RCC 7860 (cell line): ENCODE results near the gene ROS1.
"Not testable (repeated sequence)": the region's sequence is repeated elsewhere in the genome, so short reads cannot be mapped to it uniquely, and the experiment has no call there.

Experiments
- DNase-seq: peaks from one replicate; pipeline ENCODE4 v3.0.0-alpha.2; 2015; ENCODE audit warnings: low spot score
- FAIRE-seq: peaks from 2 replicates; lab custom pipeline; 2012; peaks lifted over from hg19 to GRCh38; lab: Jason Lieb, UNC

ROS1 gene

DNA sequence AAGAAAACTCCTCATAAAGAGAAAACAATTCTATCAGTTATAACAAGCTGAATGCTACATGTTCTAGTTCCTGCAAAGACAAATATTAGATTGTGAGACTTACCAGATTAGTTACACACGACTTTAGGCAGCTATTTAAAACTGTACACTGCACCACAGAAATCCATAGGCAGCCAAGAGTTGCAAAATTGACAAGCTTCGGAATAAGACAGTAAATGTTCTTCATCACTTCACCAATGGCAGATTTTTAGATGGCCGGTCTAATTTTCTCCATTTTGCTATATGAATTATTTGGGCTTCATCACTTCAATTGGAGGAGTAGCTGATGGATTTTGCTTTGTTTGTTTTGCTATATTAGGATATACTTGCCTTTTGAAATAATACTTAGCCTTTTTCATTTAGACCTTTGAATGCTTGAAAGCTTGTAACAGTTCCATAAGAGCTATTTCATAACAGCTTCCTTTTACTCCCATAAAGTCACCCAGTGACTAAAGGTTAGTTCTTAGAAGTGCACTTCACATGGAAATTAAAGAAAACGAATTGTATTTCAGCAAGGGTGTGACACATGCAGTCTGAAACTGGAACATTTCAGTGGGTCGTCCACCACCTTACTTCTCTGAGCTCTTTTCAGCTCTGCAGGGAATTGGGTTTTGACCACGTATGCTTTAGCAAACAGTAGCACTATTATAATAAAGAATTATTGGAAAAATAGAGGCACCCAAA is at the start of gene ROS1:
Gene ROS1 (minus strand): TSS at position 512 of the 723 bp plus-strand sequence. CDS start 286 bp downstream, at position 226.
- DNase-seq (no peak), FAIRE-seq (no peak)

DNA sequence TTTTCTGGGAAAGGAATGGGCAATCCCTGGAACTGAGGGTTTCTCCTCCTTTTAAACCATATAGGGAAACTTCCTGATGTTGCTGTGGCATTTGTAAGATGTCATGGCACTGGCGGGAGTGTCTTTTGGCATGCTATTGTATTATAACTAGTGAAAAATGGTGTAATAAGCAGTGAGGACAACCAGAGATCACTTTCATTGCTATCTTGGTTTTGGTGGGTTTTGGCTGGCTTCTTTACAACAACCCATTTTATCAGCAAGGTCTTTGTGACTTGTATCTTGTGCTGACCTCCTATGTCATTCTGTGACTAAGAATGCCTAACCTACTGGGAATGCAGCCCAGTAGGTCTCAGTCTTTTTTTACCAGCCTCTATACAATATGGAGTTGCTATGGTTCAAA is 47.7 kb upstream of the ROS1 start:
- no peak for FAIRE-seq
- no peak for DNase-seq

DNA sequence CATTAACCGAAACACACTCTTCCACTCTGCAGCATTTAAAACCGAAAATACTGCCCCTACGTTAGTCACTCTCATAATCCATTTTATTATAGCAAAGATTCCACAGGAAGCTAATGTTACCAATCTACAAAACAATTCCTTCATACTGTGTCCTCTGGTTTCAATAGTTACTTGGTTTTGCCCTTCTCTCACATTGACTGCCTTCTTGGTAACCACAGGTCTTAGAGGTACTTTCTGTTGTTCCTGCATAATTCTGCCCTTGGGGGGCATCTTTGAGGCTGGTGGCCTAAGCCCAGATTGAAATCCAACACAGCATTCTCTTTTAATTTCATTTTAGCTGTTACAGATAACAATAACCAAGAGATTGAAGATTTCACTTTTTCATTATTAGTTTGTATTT is 46.9 kb upstream of the ROS1 start:
- DNase-seq (no peak), FAIRE-seq (no peak)

DNA sequence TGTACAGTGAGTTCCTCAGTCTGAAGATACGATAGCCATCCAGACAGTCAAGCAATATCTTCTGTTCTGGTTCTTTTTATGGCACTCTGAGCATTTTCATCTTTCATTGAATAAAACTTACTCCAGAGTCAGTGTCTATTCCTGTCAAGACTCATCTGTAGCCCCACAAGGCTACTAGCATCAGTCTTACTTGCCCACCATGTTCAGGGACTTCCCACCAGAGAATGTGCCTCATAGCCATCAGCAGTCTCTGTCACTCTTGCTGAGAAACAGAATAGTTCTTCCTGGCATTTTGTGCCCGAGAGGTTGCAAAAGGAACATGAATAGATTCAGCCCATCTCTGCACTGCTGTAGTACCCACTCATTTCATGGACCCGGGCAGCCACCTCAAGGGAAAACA is 44.0 kb upstream of the ROS1 start:
- FAIRE-seq (no peak), DNase-seq (no peak)

DNA sequence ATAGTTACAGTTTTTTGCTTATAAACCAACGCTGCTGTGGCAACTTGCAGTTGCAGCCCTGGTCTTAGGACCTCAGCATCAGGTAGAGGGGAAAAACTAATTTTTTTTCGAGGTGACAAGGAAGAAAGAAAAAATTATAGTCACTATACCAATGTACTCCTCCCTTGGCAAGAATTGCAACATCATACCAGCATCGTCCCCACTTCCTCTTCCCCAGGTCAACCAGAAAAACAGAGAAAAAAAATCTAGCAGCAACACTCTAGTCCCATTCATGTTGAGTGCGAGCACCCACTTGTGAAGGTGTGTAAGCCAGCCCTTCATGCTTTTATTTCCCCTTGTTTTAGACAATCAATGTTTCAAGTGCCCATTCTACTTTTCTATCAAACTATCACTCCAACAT is 43.6 kb upstream of the ROS1 start:
- DNase-seq = no peak
- no peak for FAIRE-seq

DNA sequence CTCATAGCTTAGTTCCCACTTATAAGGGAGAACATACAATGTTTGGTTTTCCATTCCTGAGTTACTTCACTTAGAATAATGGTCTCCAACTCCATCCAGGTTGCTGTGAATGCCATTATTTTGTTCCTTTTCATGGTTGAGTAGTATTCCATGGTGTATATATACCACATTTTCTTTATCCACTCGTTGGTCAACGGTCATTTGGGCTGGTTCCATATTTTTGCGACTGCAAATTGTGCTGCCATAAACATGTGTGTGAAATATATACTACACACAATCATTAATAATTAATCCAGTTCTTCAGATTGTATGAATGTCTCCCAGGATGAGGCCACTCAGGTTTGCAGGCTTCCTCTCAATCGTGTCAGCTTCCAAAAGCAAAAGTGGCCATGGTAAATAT is 42.8 kb upstream of the ROS1 start:
- not testable (repeated sequence) for DNase-seq, FAIRE-seq

DNA sequence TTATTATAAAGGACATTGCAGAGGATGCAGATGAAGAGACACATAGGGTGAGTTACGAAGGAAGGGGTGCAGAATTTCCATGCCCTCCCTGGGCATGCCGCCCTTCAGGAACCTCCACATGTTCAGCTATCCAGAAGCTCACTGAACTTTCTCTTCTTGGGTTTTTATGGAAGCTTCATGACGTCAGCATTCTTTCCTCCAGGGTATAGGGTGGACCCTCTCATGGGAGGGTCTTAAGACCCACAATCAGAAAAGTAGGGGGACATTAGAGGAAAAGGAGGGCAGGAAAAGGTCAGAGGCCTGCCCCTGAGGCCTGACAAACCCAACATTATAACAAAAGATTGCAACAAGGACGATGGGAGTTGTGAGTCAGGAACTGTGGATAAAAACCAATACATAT is 42.1 kb upstream of the ROS1 start:
- FAIRE-seq = no peak
- no peak for DNase-seq

DNA sequence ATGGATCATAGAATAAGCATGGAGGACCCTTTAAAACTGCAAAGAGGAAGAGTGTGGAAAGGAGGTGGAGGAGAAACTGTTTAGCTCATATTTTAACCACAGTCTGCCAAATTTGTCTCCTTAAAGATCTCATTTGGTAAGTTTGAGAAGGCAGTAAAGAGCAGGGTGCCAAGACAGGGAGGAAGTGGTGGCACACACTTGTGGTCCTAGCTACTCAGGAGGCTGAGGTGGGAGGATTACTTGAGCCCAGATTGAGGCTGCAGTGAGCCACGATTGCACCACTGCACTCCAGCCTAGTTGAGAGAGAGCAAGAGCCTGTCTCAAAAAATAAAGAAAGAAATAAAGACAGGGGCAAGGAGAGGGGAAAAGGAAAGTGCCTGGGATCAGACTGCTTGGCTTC is 39.9 kb upstream of the ROS1 start:
- FAIRE-seq (no peak), DNase-seq (no peak)

DNA sequence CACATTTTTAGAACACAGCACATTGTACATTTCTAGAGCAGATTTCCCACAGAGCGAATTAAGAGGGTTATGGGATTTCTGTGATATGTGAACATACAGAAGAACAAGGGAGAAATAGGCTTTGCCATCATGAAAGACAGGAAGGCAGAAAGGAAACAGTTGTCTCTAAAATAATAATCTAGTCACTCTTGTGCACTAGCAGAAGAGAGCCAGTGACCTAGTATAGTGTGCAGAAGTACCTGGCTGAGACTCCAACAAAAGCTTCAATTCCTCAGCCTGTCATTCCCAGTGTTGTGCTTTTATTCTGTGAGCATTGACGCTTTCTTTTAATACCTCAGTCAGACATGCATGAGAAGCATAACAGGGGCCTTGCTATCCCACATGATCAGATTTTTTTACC is 39.0 kb upstream of the ROS1 start:
- FAIRE-seq (no peak), DNase-seq (no peak)

DNA sequence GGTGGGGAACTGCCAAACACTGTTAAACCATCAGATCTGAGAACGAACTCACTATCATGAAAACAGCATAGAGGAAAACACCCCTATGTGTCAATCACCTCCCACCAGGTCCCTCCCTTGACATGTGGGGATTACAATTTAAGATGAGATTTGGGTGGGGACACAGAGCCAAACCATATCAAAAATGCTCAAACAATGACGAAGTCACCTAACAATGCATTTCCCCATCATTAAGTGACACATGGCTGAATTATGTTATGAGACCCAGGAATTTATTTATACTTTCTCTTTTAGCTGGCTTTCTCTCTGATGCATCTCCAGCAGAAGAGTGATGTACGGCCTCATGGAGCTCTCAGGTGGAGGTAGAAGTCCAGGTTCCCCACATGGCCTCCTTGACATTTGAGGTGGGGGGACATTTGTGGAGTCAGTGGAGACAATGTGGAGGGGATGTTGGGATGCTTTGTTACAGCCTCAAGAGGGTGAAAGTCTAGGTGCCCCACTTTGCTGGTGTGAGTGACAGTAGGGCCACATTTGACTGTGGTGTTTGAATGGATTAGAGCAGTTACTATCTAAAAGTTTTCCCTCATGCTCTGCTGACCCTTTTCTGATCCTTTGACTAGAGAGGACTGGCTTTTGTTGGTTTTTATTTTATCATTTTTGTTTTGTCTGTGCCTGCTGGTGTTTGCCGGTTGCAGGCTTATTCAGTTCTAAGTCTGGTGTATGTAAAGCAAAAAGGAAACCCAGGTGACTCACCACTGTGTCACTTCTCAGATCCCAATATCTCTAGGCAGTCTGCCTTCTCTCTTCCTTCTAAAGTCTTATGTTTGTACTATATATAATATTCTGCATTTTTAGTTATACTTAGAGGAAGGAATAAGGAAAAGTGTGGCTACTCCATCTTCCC is 38.3 kb upstream of the ROS1 start:
- peak; percentile 81 for FAIRE-seq
- peak; percentile 85 for DNase-seq

DNA sequence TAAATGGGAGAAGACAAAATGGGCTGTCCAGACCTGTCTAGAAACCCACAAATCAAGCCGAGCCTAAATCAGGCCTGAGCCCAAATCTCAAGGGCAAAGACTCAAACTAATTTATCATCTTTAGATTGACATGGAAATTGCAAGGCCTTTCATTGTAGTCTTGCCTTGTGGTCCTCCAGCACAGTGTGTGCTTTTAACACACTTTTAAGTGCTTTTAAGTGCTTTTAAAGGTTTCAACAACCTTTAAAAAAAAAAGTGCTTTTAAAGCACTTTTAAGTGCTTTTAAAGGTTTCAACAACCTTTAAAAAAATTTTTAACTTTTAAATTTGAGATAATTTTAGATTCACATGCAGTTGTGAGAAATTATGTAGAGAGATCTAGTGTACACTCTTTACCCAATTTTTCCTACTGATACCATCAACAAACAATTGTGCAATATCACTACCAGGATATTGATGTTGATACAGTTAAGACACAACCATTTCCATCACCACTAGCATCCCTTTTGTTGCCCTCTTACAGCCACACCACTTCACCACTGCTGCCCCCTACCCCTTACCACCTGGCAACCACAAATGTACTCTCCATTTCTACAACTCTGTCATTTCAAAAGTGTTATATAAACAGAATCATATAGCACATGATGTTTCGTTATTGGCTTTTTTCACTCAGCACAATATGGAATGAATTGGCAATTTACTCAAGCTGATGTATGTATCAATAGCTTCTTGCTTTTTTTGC is 33.6 kb upstream of the ROS1 start:
- DNase-seq = no peak
- no peak for FAIRE-seq

DNA sequence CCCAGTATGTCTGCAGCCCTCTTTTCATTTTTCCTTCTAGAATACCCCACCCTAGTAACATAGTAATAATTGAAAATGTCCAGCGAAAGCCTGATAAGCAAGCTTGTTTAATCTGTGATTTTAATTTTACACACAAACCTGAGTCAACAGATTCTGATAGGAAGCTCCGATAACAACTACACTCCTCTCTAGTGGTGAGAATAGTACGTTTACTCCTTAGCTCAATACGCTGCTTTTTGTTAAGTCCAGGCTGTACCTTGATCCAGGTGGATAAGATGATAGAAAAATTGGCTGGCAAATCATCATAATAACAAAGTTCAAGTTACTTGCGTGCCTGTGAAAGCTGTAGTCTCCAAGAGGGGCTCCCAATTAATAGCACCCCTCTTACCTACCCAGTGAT is 31.3 kb upstream of the ROS1 start:
- DNase-seq (no peak), FAIRE-seq (no peak)

DNA sequence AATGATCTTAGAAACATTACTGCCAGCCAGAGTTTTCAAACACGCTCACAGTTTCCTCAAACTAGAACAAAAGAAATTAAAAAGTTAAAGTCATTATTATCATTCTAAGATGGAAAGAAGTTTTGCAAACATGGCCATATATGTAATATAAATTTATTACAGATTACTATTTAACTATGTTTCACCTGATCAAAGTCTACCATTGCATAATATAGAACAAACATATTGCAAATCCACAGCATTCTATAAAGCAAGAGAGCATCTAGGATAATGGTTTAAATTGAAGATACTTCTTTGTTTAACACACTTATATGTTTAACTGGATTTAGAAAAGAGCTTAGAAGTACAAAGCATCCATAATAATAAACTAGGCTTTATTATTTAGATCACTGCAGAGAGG is 30.5 kb upstream of the ROS1 start:
- DNase-seq = no peak
- no peak for FAIRE-seq

DNA sequence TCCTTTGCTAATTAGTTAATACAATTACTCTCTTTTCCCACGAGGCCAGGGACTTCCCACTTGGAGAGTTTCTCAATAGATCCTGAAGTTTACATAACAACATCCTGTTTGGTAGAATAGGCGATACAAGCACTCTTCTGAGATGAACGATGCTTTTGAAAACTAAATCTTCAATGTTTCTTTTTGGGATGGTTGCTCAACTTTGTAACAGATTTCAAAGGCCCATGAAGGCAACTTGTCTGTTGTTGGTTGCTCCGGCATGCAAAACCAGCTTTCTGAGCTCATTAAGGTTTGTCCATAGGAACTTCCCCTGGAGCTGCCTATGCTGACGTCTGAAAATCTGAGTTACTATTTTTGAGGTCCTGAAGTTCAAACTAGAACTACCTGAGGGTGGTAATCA is 25.9 kb upstream of the ROS1 start:
- FAIRE-seq (no peak), DNase-seq (no peak)

DNA sequence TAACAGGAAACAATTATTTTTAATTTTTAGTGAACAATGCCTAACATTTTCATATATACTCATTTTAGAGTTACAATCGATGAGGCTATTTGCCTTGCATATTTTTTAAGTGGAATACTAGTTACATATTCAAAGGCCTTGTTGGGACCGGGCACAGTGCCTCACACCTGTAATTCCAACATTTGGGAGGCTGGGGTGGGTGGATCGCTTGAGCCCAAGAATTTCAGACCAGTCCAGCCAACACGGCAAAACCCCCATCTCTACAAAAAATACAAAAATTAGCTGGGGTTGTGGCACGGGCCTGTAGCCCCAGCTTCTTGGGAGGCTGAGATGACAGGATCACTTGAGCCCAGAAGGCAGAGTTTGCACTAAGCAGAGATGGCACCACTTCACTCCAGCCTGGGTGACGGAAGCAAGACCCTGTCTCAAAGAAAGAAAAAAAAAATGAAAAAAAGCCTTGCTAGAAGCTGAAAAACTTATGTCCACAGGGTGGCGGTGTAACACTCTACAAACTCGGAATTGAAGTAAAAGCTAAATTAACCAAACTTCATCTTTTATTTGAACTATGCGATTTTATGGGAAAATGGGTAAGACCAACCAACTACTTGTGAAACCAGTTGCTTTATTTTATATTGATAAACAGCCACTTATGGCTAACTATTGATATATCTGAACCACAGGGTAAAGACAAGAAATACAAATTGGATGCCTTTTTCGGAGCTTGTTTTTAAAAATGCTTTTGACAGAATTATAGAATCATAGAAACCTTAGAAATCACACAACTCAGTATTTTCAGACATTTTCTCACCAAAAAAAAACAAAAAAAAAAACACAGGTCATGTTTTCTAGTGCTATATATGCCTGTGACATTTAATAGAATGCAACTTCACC is 24.1 kb upstream of the ROS1 start:
- FAIRE-seq (peak; percentile 55), DNase-seq (peak; percentile 58)

DNA sequence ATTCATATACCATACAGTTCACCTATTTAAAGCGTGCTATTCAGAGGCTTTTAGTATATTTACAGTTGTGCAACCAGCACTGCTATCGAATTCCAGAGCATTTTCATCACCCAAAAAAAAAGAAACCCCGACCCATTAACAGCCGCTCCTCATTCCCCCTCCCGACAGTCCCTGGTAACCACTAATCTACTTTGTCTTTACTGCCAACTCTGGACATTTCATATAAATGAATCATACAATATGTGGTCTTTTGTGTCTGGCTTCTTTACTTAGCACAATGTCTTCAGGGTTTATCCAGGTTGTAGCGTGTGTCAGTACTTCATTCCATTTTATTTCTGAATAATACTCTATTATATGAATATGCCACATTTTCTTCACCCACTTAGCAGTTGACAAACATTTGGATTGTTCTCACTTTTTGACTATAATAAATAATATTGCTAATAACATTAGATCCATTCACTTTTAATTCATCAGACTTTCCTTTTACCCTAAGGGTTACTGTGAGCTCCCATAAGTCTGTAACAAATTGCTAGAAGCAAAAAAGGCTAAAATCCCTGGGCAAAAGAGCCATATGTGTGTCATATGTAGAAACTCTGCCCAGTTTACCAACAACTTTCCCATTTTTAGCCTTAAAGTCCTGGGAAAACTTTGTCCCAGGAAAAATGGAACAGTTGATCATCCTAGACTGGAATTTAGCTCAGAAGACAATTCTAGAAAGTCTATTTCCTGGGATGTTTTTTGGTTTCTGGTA is 23.2 kb upstream of the ROS1 start:
- peak; percentile 96 for FAIRE-seq
- DNase-seq = peak; percentile 93

DNA sequence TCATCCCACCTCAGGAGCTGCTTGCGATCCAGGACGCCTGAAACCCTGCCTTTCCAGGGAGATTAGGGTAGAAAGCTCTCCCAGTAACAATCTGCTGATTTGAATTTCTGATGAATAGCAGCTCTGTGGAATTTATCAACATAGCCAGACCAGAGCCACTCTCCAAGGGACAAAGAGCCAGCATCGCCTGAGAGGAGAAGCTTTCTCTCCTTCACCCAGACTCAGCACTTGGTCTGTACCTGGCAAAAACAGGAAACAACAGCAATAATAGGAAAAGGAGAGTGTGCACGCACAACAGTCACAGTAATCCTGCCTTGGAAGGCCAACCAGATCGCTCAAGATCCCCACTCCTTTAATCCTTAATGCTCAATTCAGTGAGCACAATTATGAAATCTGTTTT is 22.3 kb upstream of the ROS1 start:
- FAIRE-seq (no peak), DNase-seq (no peak)

DNA sequence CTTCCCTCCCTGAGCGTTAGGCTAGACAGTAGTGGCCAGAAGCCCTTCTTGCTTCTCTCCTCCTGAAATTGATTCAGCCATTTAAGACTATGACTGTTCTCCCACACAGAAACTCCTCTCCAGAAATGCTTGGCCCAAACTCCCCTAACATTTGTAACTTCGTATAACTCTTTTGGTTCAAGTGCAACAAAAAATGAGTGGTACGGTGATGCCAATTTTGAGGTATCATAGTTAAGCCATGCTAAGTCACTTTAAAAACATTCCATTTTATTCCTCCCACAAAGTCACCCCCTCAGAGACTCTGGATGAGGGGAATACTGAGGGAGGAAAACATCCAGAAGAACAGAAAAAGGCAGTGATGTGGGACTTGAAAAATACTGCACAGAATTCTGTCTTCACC is 21.1 kb upstream of the ROS1 start:
- DNase-seq (no peak), FAIRE-seq (no peak)

DNA sequence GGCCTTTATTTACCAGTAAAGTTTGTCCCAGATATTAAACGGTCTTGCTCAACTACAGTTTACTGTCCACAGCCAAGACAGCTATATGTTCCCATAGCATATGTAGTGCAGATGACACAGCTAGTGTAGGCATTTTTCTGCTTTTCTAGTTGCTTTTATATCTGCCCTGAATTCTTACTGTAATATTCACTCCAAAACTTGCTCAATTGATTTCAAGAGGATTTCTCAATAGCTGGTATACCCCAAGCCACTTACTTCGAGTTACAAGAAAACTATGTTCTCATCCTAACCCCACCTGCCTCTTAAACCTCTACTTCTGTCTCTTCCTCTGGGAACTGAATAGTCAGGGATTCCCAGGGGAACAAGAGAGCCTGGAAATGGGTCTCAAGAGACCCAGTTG is 18.9 kb upstream of the ROS1 start:
- FAIRE-seq (no peak), DNase-seq (no peak)

DNA sequence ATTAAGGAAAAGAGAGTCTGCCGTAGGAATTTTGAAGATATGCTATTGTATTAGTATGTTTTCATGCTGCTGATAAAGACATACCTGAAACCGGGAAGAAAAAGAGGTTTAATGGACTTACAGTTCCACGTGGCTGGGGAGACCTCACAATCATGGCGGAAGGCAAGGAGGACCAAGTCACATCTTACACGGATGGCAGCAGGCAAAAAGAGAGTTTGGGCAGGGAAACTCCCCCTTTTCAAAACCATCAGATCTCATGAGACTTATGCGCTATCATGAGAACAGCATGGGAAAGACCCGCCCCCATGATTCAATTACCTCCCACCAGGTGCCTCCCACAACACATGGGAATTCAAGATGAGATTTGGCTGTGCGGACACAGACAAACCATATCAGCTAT is 16.6 kb upstream of the ROS1 start:
- DNase-seq, FAIRE-seq: not testable (repeated sequence)
